Stimulated activated memory B cell treated with anti-CD40 and anti-IgM and Interleukin-4, amounts not matched to agents 10 μg/mL and 1 μg/mL and 100 μg/mL, for 72 hours (primary cell): ENCODE measurements around the gene HOXD1.
A peak's percentile ranks its signal among the peaks of the same experiment; 100 is the strongest.

Experiments
- ATAC-seq: fragments of 150-1000 bp; cut with Tn5 transposase; 2 replicates; pipeline ENCODE4 v1.10.0; 2021
- H3K27ac Mint-ChIP-seq: one replicate; pipeline ENCODE4 v1.8.0; 2022; ENCODE audit warnings: mild to moderate bottlenecking, mixed read lengths
- H3K27me3 Mint-ChIP-seq: one replicate; pipeline ENCODE4 v1.8.0; 2022; ENCODE audit warnings: mixed read lengths
- H3K36me3 Mint-ChIP-seq: one replicate; pipeline ENCODE4 v1.8.0; 2022; ENCODE audit warnings: mixed read lengths
- H3K4me1 Mint-ChIP-seq: one replicate; pipeline ENCODE4 v1.8.0; 2022; ENCODE audit warnings: mixed read lengths
- H3K4me3 Mint-ChIP-seq: one replicate; pipeline ENCODE4 v1.8.0; 2022; ENCODE audit warnings: mild to moderate bottlenecking, moderate library complexity, mixed read lengths
- H3K9me3 Mint-ChIP-seq: one replicate; pipeline ENCODE4 v1.8.0; 2022; ENCODE audit warnings: mixed read lengths

Gene HOXD1

GRCh38 chr2:176187899-176188773, at the start of gene HOXD1:
TSS of gene HOXD1 (plus strand) at chr2:176188668. CDS start at chr2:176188802, 134 bp downstream.
- no peaks in the 10 kb centered on the region for H3K9me3 Mint-ChIP-seq
- peaks cover 23% of the 10 kb centered on the region for H3K4me1 Mint-ChIP-seq
- H3K27ac Mint-ChIP-seq, result no peak within 1 kb of the TSS

GRCh38 chr2:176138923-176139660, 49.4 kb upstream of the HOXD1 start:
- no peak overlapping the region for H3K27ac Mint-ChIP-seq
- H3K4me1 Mint-ChIP-seq, result peaks cover 25% of the 10 kb centered on the region
- no peak overlapping the region for H3K4me3 Mint-ChIP-seq
- peaks cover 8% of the 10 kb centered on the region for H3K9me3 Mint-ChIP-seq
- H3K36me3 Mint-ChIP-seq, result peaks cover 7% of the 10 kb centered on the region
- ATAC-seq, result no peak
- H3K27me3 Mint-ChIP-seq, result peaks cover 84% of the 10 kb centered on the region

More at GRCh38 chr2:176187899-176188773, at the start of gene HOXD1:
- H3K4me3 Mint-ChIP-seq, result peak within 1 kb of the TSS; percentile 75
- peaks cover 64% of the 10 kb centered on the region for H3K27me3 Mint-ChIP-seq
- H3K36me3 Mint-ChIP-seq, result no peaks in the 10 kb centered on the region
- ATAC-seq, result peak; percentile 32

GRCh38 chr2:176139661-176140512, 48.6 kb upstream of the HOXD1 start:
- Mint-ChIP-seq H3K9me3 (peaks cover 8% of the 10 kb centered on the region), H3K4me3 (no peak overlapping the region), H3K27me3 (peaks cover 86% of the 10 kb centered on the region), H3K36me3 (peaks cover 7% of the 10 kb centered on the region), H3K27ac (no peak overlapping the region), H3K4me1 (peaks cover 25% of the 10 kb centered on the region)
- ATAC-seq, result no peak

- Mint-ChIP-seq H3K4me3 (peak overlapping the region; percentile 36), H3K27me3 (peaks cover 86% of the 10 kb centered on the region), H3K36me3 (peaks cover 2% of the 10 kb centered on the region), H3K27ac (no peak overlapping the region), H3K4me1 (peaks cover 21% of the 10 kb centered on the region), H3K9me3 (peaks cover 7% of the 10 kb centered on the region)
- ATAC-seq, result peak; percentile 67
Observed at GRCh38 chr2:176140513-176141317, 47.8 kb upstream of the HOXD1 start.

GRCh38 chr2:176142281-176142680, 46.2 kb upstream of the HOXD1 start:
- no peaks in the 10 kb centered on the region for H3K36me3 Mint-ChIP-seq
- H3K4me1 Mint-ChIP-seq, result peaks cover 17% of the 10 kb centered on the region
- no peak overlapping the region for H3K4me3 Mint-ChIP-seq
- no peak for ATAC-seq
- peaks cover 3% of the 10 kb centered on the region for H3K9me3 Mint-ChIP-seq
- H3K27me3 Mint-ChIP-seq, result peaks cover 90% of the 10 kb centered on the region
- no peak overlapping the region for H3K27ac Mint-ChIP-seq

- no peak for ATAC-seq
- H3K36me3 Mint-ChIP-seq, result no peaks in the 10 kb centered on the region
- no peak overlapping the region for H3K27ac Mint-ChIP-seq
- H3K4me3 Mint-ChIP-seq, result no peak overlapping the region
- H3K4me1 Mint-ChIP-seq, result peaks cover 7% of the 10 kb centered on the region
- H3K27me3 Mint-ChIP-seq, result peaks cover 96% of the 10 kb centered on the region
- H3K9me3 Mint-ChIP-seq, result no peaks in the 10 kb centered on the region
Observed at GRCh38 chr2:176145085-176145969, 43.1 kb upstream of the HOXD1 start.

GRCh38 chr2:176146101-176146500, 42.4 kb upstream of the HOXD1 start:
- peaks cover 4% of the 10 kb centered on the region for H3K4me1 Mint-ChIP-seq
- H3K27ac Mint-ChIP-seq, result no peak overlapping the region
- H3K4me3 Mint-ChIP-seq, result no peak overlapping the region
- no peak for ATAC-seq
- H3K36me3 Mint-ChIP-seq, result no peaks in the 10 kb centered on the region
- H3K9me3 Mint-ChIP-seq, result no peaks in the 10 kb centered on the region
- peaks cover 98% of the 10 kb centered on the region for H3K27me3 Mint-ChIP-seq

GRCh38 chr2:176146645-176147044, 41.8 kb upstream of the HOXD1 start:
- H3K27me3 Mint-ChIP-seq, result peaks cover 98% of the 10 kb centered on the region
- no peak overlapping the region for H3K27ac Mint-ChIP-seq
- H3K4me3 Mint-ChIP-seq, result no peak overlapping the region
- H3K9me3 Mint-ChIP-seq, result no peaks in the 10 kb centered on the region
- ATAC-seq, result no peak
- H3K4me1 Mint-ChIP-seq, result no peaks in the 10 kb centered on the region
- no peaks in the 10 kb centered on the region for H3K36me3 Mint-ChIP-seq

GRCh38 chr2:176147210-176147799, 41.2 kb upstream of the HOXD1 start:
- Mint-ChIP-seq H3K4me1 (no peaks in the 10 kb centered on the region), H3K9me3 (no peaks in the 10 kb centered on the region), H3K27ac (no peak overlapping the region), H3K27me3 (peaks cover 98% of the 10 kb centered on the region), H3K36me3 (no peaks in the 10 kb centered on the region), H3K4me3 (no peak overlapping the region)
- no peak for ATAC-seq

- no peak overlapping the region for H3K4me3 Mint-ChIP-seq
- no peak for ATAC-seq
- H3K36me3 Mint-ChIP-seq, result no peaks in the 10 kb centered on the region
- H3K9me3 Mint-ChIP-seq, result no peaks in the 10 kb centered on the region
- peaks cover 98% of the 10 kb centered on the region for H3K27me3 Mint-ChIP-seq
- no peak overlapping the region for H3K27ac Mint-ChIP-seq
- H3K4me1 Mint-ChIP-seq, result no peaks in the 10 kb centered on the region
Observed at GRCh38 chr2:176147800-176148496, 40.5 kb upstream of the HOXD1 start.

GRCh38 chr2:176148751-176149421, 39.6 kb upstream of the HOXD1 start:
- H3K4me3 Mint-ChIP-seq, result no peak overlapping the region
- ATAC-seq, result no peak
- H3K36me3 Mint-ChIP-seq, result no peaks in the 10 kb centered on the region
- H3K4me1 Mint-ChIP-seq, result no peaks in the 10 kb centered on the region
- no peaks in the 10 kb centered on the region for H3K9me3 Mint-ChIP-seq
- H3K27me3 Mint-ChIP-seq, result peaks cover 98% of the 10 kb centered on the region
- no peak overlapping the region for H3K27ac Mint-ChIP-seq

- ATAC-seq, result no peak
- H3K27me3 Mint-ChIP-seq, result peaks cover 98% of the 10 kb centered on the region
- H3K36me3 Mint-ChIP-seq, result no peaks in the 10 kb centered on the region
- no peak overlapping the region for H3K4me3 Mint-ChIP-seq
- H3K4me1 Mint-ChIP-seq, result no peaks in the 10 kb centered on the region
- H3K9me3 Mint-ChIP-seq, result no peaks in the 10 kb centered on the region
- H3K27ac Mint-ChIP-seq, result no peak overlapping the region
Observed at GRCh38 chr2:176149481-176149938, 39.0 kb upstream of the HOXD1 start.
